HG03460 (cell line): ENCODE measurements around the gene TNRC6C.

Source experiments
- ATAC-seq: cut with Tn5 transposase; IDR thresholded peaks from one replicate; pipeline ENCODE4 v1.9.1; 2021; ENCODE audit not compliant: unreplicated experiment

Gene TNRC6C

DNA sequence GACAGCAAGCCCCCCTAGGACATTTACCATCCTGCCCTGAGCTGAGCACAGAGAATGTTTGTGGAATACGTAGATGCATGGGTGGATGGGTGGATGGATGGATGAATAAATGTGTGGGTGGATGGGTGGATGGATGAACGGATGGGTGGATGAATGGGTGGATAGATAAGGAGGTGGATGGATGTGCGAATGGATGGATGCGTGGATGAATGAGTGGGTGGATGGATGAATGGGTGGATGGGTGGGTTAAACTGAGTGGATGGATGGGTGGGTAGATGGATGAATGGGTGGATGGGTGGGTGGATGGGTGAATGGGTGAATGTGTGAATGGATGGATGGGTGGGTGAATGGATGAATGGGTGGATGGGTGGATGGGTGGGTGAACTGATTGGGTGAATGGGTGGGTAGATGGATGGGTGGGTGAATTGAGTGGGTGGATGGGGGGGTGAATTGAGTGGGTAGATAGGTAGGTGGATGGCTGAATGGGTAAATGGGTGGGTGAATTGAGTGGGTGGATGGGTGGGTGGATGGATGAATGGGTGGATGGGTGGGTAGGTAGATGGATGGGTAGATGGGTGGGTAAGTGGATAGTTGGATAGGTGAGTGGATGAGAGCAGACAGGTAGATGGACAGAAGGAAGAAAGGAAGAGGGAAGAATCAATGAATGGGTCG lies 164.9 kb downstream of the TNRC6C start:
- ATAC-seq: no peak

DNA sequence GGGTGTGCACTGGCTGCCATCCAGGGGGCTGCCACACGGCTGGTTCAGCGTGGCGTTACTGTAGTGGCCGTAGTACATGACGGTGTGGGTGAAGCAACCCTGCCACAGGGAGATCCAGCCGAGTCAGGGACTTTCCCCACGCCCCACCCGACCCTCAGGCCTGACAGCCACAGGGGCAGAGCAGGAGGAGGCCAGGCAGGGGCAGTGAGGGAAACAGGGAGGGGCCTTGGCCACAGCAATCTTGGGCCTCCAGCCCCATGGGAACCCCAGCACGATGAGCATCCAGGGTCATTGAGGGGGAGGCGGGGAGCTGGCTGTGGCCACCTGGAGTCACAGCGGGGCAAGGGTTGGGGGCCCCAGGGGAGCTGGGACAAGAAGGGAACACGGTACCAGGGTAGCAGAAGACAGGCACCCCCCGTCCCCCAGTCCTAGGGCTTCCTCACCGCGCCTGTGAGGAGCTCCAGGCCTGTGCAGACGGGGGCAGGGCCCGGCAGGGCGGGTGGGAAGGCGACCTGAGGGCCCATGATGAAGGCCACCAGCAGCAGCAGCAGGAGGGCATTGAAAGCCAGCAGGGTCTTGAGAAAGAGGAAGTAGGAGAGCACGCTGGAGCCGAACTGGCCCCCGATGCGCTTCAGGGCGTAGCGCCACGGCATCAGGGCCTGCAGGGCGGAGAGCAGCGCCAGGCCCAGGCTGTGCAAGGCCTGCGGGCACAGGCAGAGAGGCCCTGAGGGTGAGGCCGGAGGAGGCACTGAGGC lies 165.8 kb downstream of the TNRC6C start:
- peak; percentile 29 for ATAC-seq

GRCh38 chr17:78124836-78125137 lies 166.3 kb downstream of the TNRC6C start:
- no peak for ATAC-seq

DNA sequence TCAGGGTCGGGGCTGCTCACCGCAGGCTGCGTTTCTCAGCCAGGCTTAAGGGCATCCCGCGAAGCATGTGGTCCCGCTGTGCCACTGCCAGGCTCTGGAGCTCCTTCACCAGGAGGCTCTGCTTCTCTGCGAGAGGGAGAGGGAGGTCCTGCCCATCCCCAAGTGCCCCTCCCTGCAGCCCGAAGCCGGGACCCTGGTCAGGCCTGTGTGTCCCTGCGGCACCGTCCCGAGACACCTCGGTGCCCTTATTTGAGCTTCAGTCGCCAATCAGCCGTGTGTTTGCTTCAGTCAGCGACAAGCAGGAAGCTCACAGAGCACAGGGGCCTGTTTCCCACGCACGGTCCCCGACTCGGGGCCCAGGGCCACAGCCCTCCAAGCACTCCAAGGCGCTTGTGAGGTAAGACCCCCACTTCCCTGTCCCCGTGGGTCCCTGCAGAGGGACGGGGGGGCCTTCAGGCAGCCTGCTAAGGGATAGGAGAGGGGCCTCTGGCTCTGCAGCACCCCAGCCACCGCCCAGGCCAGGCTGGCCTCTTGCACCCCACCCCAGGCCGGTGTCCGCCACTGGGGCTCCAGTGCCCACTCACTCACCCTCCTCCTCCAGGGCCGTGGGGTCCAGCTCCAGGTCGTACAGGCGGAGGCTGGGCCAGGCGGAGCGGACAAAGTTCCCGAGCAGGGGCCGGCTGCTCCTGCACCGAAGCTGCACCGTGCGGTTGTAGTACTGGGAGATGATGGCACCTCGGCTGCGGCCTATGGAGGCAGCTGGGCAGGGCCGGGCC lies 166.8 kb downstream of the TNRC6C start:
- no peak for ATAC-seq

DNA sequence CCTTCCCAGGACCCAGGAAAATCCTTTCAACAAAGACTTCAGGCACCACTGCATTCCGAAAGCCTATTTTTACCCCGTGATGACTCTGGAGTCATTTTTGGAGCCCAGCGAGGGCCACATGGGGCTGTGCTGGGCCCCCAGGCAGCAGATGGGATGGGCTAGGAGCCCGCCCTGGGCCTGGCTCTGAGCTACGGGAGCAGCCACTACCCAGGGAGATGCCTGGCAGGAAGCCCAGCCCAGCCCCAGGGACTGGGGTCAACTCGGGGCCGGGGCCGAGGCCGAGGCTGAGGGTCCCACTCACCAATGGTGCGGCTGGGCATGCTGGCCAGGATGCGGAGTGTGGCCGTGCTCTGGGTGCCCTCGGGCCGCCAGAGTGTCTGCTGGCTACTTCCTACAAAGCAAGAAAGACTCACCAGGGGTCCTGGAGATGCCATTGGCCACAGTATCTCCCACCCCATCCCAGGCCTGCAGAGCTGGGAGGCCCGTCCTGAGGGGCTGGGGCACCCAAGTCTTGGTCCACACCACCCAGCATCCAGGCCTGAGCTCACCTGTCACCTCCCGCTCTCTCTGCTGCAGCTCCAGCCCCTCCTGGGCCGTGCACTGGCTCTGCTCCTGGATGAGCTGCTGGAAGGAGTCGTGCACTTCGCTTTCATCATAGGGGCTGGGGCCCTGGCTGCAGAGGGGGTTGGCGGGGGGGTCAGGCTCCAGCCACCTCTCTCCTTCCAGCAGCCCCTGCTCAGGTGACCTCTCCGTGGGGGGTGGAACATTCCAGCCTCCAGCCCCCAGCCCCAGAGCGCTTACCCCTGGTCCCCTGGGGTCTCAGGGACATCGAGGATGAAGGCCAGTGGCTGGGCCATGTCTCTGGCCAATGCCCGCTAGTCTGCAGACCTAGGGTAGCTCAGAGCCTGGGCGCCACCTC lies 167.7 kb downstream of the TNRC6C start:
- ATAC-seq: no peak

- no peak for ATAC-seq
These were observed 168.4 kb downstream of the TNRC6C start for GRCh38 chr17:78126895-78127238.

DNA sequence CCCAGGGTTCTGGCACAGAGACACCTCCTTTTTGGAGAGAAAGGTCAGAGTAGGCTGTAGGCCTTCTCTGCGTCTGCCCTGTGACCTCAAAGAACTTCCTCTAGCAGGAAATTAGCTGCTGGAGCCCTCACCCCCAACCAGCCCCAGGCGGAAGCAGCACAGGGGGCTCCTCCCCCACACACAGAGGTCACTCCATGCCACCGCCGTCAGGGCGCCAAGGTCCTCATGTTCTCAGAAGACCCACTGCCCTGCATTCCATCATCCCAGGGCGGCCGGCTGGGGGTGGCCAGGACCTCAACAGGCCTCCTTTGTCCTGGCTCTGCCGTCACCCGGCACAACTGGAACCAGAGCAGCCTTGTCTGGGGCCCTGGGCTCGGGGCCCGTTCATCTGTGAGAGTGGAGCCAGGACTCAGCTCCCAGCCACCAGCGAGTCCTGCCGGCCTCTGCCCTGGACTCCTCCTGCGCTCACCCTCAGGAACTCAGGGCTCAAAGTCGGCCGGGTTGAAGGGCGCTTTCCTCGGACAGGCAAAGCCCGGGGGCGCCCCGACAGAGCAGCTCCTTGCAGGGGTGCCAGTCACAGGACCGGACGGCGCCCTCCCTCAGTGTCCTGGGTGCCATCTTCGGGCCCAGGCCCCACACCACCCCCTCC lies 168.9 kb downstream of the TNRC6C start:
- no peak for ATAC-seq

DNA sequence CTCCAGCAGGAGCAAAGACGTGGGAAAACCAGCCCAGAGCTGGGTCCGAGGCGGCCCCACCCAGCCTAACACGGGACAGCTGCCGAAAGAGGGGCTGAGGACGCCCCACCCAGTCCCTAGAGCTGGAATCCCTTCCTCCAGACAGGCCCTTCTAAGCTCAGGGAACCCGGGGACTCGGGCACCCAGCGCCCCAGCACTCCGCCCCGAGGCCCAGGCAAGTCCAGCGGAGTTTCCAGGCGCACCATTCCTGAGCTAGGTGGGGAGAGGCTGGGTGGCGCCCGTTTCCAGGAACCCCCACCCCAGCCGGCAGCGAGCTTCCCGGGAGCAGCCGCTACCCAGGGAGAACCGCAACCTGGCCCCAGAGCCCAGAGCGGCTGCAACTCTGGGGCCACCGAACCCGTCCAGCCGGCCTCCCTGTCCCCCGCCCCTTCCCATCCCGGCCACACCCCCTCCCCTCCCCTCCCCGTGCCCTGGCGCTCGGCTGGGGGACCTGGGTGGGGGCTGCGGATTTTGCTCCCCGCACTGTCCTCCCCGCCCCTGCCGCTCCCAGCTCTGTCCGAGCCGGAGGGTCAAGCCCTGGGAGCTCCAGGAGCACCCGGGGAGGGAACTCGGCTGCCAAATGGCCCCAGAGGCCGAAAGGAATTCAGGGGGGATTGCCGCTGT lies 169.5 kb downstream of the TNRC6C start:
- ATAC-seq: no peak

- no peak for ATAC-seq
These were observed 170.2 kb downstream of the TNRC6C start, which contains the start of gene TMC6 for GRCh38 chr17:78128551-78129350. Gene TMC6 (minus strand): TSS chr17:78128755. CDS start chr17:78126832, 1,923 bp downstream.

DNA sequence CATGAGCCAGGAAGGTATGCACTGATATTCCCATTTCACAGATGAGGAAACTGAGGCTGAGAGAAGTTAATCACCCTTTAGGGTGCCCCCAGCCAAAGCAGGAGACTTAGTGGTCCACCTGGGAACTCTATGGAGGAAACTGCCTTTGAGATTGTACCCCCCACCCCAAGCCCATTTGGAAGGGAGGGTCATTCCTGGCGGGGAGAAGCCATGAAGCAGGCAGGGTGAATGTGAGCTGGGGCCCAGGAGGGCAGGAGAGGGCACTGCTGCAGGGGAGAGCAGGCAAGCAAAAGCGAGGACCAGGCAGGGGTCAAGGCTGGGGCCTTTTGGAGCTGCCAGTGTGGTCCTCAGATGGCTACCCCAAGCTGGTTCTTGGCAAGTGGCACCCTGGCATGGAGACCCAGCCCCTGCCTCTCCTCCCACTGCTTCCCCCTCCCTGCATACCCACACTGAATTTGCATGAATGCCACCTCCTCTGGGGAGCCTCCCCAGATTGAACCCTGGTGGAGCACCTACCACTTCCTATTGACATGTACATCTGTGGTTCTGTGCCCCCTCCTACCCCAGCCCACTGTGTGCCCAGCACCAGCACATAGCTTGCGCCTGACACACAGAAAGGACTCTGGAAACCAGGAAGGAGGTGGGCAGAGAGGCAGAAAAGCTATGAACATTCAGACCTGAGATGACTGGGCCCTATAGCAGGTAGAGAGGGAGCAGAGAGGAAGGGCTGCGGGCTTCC lies 171.0 kb downstream of the TNRC6C start:
- ATAC-seq: no peak

DNA sequence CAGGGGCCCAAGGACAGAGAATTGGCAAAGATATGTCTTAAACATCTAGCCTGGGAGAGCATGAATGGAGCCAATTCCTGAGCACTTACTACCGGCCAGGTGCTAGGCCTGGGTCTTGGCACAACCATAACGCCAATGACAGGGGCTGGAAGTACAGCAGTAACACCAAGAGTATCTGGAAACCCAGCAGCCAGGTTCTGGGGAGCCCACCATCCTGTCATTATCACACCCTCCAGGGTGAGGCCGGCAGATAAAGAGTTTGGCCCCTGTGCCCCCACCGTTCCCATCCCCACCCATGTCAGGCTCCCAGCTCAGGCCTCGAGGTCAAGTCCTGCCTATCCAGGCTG lies 171.6 kb downstream of the TNRC6C start:
- no peak for ATAC-seq

DNA sequence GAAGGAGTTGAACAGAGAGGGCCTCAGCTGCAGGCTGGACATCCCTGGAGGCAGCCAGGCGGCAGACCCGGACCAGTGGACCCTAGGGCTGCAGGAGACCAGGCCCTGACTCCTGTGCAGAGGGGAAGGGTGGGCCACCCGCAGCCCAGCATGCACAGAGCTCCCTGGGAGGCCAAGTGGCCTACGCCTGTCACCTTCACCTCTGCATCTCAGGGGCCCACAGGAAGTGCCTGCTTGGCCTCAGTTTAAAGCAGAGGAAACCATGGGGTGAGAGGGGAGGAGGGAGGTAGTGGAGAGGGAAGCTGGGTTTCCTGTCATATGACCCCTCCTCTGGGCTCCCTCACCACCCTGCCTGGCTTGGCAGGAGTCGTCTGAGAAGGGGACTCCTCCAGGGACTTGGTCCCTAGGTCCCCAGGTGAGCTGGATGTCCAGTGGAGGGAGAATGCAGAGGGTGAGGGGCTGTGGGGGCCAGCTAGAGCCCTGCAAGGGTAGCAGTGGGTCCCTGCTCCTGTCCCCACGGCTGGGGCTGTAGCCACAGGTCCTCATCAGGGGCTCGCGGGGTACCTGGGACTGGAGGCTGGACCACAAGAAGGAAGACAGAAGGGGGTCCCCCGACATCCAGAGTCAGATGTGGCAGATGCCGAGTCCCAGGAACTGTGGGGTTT lies 172.1 kb downstream of the TNRC6C start, which contains the start of gene TMC8:
TMC8 (plus strand) TSS at position 335 of the 665 bp plus-strand sequence. CDS start 818 bp downstream, outside the sequence.
- ATAC-seq: no peak

GRCh38 chr17:78131172-78132083 lies 172.9 kb downstream of the TNRC6C start:
- ATAC-seq: no peak

GRCh38 chr17:78132084-78132676 lies 173.7 kb downstream of the TNRC6C start:
- no peak for ATAC-seq

DNA sequence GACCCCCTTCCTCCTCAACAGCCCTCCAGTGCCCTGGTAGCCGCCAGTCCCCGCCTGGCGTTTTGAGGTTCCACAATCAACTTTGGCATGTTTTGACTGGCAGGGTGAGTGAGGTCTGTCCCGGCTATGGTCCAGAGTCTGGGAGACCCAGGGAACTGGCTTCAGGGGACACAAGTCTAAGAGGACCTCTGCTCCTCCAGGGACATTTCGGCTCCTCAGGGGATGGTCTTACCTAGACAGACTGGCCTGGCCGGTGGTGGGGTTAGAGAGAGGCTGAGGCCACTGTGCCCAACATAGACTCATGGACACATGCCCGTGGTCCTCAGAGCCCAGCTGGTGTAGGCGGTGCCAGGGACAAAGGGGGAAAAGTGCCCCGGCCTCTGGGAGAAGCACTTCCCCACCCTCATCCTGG lies 174.3 kb downstream of the TNRC6C start:
- ATAC-seq: no peak

DNA sequence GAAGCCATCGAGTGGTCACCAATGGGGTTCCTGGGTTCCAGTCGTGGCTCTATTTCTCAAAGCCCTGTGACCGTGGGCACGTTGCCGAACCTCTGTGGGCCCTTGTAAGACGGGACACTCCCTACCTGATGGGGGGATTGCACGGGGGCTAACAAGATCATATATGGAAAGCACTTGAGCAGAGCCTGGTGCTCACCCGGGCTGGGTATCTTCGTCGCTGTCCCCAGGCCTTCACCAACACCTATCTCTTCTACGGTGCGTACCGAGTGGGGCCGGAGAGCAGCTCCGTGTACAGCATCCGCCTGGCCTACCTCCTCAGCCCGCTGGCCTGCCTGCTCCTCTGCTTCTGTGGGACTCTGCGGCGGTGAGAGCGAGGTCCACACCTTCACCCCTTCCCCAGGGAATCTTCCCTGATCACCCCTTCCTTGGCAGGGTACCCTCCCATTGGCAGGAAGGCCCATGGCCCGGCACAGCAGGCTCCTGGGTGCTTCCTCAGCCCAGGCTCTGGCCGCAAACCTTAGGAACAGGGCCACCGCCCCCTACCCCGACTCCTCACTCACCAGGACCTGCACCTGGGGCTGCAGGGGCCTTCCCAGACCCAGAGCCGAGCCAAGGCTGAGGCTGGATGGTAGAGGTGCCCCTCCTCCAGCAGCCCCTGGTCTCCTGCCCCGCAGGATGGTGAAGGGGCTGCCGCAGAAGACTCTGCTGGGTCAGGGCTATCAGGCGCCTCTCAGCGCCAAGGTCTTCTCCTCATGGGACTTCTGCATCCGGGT lies 174.9 kb downstream of the TNRC6C start:
- ATAC-seq: no peak
